GM19240 (cell line): ENCODE results near the gene RPS10.
A peak's percentile ranks its signal among the peaks of the same experiment; 100 is the strongest.

Experiments used
- DNase-seq: peaks from one replicate; pipeline ENCODE4 v3.0.0; 2011; ENCODE audit warnings: low spot score; ENCODE audit not compliant: insufficient read length

The RPS10 gene

DNA sequence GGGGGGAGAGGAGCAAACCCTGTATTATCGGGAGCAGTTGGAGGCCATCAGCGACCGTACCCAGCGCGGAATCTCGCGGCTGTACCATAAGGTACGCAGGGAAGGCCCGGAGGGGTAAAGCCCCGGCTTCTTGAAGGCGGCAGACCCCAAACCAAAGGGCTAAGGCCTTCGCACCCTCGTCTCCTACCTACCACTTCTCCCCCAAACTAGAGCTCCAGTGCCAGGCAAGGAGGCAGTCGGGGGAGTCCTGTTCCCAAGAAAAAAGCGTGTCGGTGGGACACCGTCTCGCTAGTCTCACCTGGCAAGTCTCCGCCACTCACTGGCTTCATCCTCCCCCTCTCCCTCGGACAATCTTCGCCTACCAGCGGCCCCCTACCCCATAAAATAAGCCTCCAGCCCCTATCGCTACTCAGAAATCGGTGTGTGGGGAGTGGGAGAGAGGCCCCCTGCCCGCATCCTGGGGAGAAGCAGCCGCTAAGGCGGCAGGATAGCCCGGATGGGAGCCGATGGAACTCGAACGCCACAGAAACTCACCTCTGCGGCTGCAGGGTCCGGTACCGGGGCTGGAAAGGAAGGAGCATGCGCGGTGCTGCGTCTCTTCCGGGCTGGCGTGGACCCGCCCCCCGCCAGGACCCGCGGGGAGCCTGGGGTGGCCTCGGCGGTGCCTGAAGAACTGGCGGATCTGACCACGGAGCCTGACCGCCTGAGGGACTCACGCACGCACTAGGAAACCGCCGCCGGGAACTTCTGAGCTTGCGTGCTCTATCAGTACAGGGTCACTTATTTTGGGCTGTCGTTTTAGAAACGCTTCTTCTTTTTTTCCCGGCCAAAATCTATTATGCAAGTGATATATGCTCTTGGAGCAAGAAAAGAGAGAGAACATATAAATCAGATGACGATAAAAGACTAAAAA, at the start of gene RPS10:
Gene RPS10 (minus strand): TSS at position 572 of the 913 bp plus-strand sequence. CDS start 848 bp downstream, outside the sequence.
- peak; percentile 95 for DNase-seq

DNA sequence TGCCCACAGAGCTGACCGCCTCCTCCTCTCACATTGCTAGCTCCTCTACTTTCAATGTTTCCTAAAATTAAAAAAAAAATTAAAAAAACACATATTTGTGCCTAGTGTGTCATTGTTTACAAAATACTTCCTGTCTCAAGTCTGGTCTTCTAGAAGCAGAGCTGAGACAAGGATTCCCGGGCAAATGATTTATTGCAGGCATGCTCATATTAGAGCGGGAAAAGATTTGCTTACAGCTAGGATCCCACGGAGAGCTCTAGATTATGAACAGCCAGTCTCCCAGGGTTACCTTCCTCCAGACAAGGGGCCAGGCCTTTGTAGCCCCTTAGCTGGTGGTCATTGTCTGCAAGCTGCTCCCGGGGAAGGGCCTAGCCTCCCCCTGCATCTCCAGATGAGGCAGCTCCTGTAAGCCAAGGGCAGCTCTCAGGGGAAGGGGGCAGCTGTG, 49.4 kb upstream of the RPS10 start:
- no peak for DNase-seq

DNA sequence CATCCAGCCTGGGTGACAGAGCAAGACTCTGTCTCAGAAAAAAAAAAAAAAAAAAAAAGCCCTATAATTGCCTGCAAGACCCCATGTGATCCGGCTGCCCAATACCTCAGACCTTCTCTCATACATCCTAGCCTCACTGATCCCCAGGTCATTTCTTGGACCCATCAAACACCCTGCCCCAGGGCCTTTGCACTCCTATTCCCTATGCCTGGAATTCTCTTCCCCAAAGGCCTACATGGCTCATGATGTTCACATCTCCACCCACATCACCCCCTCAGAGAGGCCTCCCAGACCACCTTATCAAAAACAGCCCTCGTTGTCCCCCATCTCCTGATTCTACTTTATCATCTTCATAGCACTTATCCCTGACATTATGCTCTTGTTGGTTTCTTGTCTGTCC, 48.9 kb upstream of the RPS10 start:
- DNase-seq = no peak

DNA sequence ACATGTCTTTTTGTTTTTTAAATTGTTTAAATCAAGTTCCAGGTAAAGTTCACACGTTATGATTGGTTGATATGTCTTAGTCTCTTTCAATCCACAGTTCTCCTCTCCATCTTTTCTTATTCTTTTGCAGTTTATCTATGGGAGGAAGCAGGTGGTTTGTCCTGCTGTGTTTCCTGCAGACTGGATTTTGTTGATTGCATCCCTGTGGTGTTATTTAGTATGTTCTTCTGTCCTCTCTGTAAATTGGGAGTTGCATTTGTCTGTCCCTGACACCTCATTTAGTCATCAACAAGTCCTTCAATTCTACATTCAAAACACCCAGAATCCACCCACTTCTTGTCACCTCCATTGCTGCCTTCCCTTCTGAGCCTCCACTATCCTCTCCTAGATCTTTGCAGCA, 48.1 kb upstream of the RPS10 start:
- DNase-seq = no peak

- DNase-seq = no peak
Observed at GRCh38 chr6:34472425-34472824, 46.6 kb upstream of the RPS10 start.

DNA sequence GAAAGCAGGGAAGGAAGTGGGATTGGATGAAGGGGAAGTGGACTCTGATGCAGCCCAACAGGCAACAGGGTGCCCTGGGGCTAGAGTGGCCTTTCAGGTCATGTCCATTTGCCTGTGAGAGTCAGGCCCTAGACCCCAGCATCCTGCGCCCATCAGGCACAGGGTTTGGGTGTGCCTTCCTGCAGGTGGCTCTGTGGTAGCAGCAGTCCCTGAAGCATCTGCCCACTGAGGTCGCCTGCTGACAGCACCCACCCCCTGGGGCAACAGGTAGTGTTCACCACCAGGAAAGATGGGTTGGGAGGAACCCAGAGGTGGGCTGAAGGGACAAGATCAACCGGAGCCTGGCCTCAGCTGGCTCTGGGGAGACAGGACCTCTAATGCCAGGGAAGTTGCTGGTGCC, 43.6 kb upstream of the RPS10 start:
- DNase-seq = no peak

GRCh38 chr6:34468378-34468892, 42.6 kb upstream of the RPS10 start:
- peak; percentile 54 for DNase-seq

GRCh38 chr6:34466242-34467185, 40.6 kb upstream of the RPS10 start:
- no peak for DNase-seq

GRCh38 chr6:34465531-34466241, 39.8 kb upstream of the RPS10 start, which contains the start of gene PACSIN1:
Gene PACSIN1, plus strand, starts transcription at chr6:34466076. Its CDS starts 60,230 bp downstream, at chr6:34526306.
- DNase-seq = no peak

DNA sequence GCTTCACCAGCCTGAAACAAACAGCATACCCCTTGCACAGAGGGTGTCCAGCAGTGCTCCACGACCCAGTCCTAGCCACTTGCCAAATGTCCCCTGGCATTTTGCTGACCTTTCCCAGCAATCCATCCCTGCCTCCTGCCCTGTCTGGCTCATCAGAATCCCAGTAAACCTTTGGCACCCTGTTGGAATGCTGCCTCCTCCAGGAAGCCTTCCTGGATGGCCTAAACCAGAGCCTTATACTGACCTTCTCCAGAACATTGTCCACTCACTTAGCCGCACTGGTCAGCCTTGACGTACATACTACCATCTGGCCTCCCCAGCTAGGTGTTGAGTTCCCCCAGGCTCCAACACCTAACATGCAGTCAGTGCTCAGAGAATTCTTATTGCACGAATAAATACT, 38.0 kb upstream of the RPS10 start:
- no peak for DNase-seq

DNA sequence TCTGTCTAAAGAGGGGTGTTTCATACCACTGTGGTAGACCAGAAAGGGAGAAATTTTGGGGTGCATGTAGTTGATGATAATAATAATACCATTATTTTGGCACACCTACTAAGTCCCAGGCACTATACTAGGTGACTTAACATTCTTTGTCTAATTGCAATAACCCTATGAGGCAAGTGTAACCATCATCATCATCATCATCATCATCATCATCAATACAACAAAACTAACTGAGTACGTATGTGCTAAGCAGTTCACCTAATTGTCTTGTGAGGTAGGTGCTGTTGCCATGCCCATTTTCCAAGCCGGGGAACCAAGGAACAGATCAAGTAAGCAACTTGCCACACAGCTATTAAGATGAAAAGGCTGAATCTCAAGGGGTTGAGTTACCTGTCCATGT, 37.4 kb upstream of the RPS10 start:
- DNase-seq = no peak

GRCh38 chr6:34462551-34462971, 36.7 kb upstream of the RPS10 start:
- no peak for DNase-seq

DNA sequence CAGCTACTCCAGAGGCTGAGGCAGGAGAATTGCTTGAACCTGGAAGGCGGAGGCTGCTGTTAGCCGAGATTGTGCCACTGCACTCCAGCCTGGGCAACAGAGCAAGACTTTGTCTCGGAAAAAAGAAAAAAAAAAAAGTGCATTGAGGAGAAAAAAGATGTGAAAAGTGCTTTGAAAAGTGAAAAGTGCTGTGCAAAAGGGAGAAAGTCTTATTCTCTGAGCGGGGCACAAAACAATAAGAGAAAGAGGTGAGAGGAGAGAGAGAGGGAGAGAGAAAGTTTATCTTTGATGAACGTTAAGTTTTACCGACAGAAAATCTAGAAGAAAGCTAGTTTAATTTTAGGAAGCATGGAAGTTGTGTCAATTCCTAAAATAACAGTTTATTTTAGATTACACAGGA, 36.1 kb upstream of the RPS10 start:
- no peak for DNase-seq

GRCh38 chr6:34460796-34461507, 35.1 kb upstream of the RPS10 start:
- DNase-seq = no peak

GRCh38 chr6:34459899-34460593, 34.2 kb upstream of the RPS10 start:
- peak; percentile 66 for DNase-seq

DNA sequence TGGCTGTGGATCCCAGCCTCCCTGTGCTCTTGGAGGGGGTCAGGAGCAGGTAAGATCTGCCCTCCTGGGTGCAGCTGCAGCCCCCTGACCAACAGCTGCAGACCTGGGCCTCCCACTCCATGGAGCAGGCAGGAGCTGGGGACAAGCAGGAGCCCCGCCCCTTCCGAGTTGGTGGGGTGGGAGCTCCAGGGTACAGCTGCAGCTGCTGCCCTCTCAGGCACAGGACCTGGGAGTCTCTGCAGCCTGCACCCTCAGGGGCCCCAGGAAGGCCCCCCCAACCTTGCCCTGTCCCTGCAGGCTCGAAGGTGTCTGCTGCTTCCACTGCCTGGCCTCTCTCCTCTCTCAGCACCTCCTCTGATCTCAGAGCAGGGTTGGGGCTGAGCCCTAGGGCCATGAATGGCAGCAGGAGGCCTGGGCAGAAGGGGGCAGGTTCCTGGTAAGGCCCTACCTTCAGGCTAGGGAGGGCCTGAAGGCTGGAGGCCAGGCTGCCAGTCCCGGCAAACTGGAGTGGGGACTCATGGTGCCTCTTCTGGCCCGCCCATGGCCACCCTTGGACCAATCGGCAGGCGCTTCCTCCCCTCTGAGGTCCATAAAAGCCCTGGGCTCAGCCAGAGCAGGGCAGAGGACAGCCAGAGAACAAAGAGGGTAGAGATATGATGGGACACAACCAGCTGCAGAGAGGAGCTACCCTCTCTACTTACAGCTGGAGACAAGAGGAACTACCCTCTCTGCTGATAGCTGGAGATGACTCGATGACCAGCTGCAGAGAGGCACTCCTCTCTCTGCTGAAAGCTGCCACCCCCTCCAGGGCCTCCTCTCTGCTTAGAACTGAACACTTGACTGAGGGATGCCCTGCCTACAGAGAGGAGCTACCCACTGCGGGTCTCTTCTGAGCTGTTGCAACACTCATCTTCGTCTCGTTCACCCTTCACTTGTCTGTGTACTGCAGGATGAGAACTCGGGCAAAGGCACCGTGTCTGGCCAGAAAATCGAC, 32.2 kb upstream of the RPS10 start:
- DNase-seq = no peak

- DNase-seq = no peak
Observed at GRCh38 chr6:34457382-34457741, 31.5 kb upstream of the RPS10 start.

DNA sequence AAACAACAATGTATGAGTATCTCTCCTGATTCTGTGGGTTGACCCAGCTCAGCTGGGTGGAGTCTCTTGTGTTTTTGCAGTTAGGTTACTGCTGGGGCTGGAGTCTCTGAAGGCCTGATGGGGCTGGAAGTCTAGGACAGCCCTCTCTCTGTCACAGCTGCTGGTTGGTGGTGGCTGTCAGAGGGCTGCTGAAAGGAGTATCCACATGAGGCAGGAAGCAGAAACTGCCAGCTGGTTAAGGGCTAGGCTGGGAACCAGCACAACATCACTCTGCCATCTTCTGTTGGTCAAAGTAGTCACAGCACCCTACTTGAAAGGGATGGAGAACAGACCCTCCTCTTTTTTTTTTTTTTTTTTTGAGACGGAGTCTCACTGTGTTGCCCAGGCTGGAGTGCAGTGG, 30.0 kb upstream of the RPS10 start:
- DNase-seq = no peak

DNA sequence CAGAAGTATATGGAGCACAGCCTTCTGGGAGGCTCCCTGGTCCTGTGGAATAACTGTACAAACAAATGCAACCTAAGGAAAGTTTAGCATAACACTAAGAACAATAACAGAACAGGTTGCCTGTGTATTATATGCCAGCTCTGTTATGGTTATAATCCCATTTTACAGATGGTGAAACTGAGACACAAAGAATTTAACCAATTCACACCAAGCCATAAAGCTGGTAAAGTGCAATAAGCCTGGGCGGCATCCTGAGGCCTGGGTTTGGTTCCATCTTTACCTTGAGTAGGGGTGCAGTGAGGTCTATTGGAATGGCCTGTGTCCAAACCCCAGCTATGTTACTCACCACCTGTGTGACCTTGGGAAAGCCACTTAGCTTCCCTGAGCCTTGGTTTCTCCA, 25.3 kb upstream of the RPS10 start:
- DNase-seq = no peak
